ENCODE data around the gene NDUFC2.

DNA sequence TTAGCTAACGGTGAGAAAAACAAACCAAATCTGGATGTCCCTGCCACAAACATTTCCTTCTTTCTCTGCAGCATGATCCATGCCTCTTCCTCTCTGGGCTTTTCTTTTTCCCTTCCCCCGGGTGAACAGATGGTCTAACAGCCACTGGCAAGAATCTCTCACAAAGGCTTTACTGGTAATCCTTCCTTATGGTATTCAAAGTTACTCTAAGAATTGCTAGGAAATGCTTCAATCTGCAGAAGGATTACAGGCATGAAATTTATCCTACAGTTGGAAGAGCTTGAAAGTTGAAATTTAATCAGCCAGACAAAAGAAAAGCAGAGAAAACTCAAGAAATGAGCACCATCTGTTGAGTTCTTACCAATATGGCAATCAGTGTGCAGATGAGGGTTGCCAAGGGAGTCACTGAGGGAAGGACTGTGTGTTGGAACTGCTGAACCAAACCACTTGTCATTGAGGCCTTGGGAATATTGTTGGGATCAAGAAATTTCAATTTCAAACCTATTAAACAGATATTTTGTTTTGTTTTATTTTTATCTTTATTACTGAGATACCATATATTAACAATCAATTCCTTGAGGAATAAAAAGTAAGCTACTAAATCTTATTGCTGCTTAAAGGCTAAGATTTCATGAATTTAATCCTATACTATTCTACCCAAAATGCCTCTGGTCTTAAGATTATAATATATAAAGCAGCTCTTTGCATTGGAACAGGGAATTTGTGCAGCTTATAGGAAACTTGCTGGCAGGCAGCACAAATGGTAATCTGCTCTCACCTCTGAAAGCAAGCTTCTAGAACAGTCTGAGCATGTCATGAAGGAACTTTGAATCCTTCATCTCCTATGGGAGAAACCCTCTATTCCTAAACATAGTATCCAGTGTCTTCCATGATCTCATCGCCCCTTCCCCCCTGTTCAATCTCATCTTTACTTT, 29.7 kb upstream of the NDUFC2 start:
- TF ChIP-seq, protein P1, sequence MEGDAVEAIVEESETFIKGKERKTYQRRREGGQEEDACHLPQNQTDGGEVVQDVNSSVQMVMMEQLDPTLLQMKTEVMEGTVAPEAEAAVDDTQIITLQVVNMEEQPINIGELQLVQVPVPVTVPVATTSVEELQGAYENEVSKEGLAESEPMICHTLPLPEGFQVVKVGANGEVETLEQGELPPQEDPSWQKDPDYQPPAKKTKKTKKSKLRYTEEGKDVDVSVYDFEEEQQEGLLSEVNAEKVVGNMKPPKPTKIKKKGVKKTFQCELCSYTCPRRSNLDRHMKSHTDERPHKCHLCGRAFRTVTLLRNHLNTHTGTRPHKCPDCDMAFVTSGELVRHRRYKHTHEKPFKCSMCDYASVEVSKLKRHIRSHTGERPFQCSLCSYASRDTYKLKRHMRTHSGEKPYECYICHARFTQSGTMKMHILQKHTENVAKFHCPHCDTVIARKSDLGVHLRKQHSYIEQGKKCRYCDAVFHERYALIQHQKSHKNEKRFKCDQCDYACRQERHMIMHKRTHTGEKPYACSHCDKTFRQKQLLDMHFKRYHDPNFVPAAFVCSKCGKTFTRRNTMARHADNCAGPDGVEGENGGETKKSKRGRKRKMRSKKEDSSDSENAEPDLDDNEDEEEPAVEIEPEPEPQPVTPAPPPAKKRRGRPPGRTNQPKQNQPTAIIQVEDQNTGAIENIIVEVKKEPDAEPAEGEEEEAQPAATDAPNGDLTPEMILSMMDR (IDR thresholded peaks at IDR 0.05; ENCODE audit: low read length): no peak
- TF ChIP-seq EZH2 (IDR thresholded peaks at IDR 0.05; ENCODE audit: borderline replicate concordance, low read length): no peak
